Measurements from ENCODE around the gene RNF180.
A peak's percentile ranks its signal among the peaks of the same experiment; 100 is the strongest.
"Not testable (repeated sequence)": the region's sequence is repeated elsewhere in the genome, so short reads cannot be mapped to it uniquely, and the experiment has no call there.

The RNF180 gene

GRCh38 chr5:64221911-64222310, 56.3 kb downstream of the RNF180 start:
- Histone ChIP-seq H3K4me3 (ENCODE audit: insufficient read depth in 1 of 2, low read depth in 1 of 2, low read length in 2 of 2) (no peak overlapping the region), H3K23ac (ENCODE audit: low read length in 2 of 2) (no peak overlapping the region), H4K8ac (ENCODE audit: low read length) (no peak overlapping the region), H2BK15ac (ENCODE audit: low read depth, poor library complexity, severe bottlenecking) (no peak overlapping the region), H3K14ac (ENCODE audit: low read length in 2 of 2) (no peak overlapping the region), H3K4me1 (ENCODE audit: control insufficient read depth, insufficient read depth, low read depth, low read length) (no peaks in the 10 kb centered on the region), H2AK5ac (ENCODE audit: low read length, severe bottlenecking) (no peak overlapping the region), H2AFZ (ENCODE audit: low read depth, low read length) (no peak overlapping the region), H2BK5ac (ENCODE audit: low read depth, low read length, poor library complexity, severe bottlenecking) (no peak overlapping the region), H3K4me2 (ENCODE audit: low read length, poor library complexity, severe bottlenecking) (no peak overlapping the region), H3K9me3 (ENCODE audit: control insufficient read depth, low read length) (peaks cover 5% of the 10 kb centered on the region), H3K18ac (ENCODE audit: low read depth in 1 of 2, low read length in 2 of 2) (no peak overlapping the region), H2BK120ac (ENCODE audit: low read depth, low read length) (no peak overlapping the region), H3K27ac (ENCODE audit: low read length, poor library complexity, severe bottlenecking) (no peak overlapping the region), H2BK12ac (ENCODE audit: low read length in 2 of 2) (no peak overlapping the region), H3K79me1 (replicated peaks; ENCODE audit: low read length, poor library complexity, severe bottlenecking) (no peaks in the 10 kb centered on the region), H3K36me3 (ENCODE audit: control insufficient read depth in 1 of 2, insufficient read depth in 2 of 2, low read depth in 1 of 2, low read length in 2 of 2) (peaks cover 0 to 5% of the 10 kb centered on the region in 2 experiments), H3K4ac (ENCODE audit: low read depth in 1 of 2, low read length in 2 of 2) (no peak overlapping the region), H3K27me3 (ENCODE audit: control insufficient read depth in 1 of 2, insufficient read depth in 1 of 2, low read length in 2 of 2) (no peaks in the 10 kb centered on the region), H3K9ac (ENCODE audit: low read length) (no peak overlapping the region), H4K91ac (ENCODE audit: low read length) (no peak overlapping the region)
- DNase-seq = no peak
- WGBS = no CpG with 5 or more reads among the region's 1 CpG

DNA sequence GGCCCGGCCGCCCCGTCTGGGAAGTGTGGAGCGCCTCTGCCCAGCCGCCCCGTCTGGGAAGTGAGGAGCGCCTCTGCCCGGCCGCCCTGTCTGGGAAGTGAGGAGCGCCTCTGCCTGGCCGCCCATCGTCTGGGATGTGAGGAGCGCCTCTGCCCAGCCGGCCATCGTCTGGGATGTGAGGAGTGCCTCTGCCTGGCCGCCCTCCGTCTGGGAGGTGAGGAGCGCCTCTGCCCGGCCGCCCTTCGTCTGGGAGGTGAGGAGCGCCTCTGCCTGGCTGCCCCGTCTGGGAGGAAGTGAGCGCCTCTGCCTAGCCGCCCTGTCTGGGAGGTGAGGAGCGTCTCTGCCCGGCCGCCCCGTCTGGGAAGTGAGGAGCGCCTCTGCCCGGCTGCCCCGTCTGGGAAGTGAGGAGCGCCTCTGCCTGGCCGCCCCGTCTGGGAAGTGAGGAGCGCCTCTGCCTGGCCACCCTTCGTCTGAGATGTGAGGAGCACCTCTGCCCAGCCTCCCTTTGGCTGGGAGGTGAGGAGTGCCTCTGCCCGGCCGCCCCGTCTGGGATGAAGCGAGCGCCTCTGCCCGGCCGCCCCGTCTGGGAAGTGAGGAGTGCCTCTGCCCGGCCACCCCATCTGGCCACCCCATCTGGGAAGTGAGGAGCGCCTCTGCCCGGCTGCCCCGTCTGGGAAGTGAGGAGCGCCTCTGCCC, 59.8 kb downstream of the RNF180 start:
- WGBS = 97% methylated on average over 50 of the region's 50 CpGs
- H4K91ac ChIP-seq (ENCODE audit: low read length); H3K4me2 ChIP-seq (ENCODE audit: low read length, poor library complexity, severe bottlenecking): not testable (repeated sequence)

GRCh38 chr5:64227131-64227537, 61.5 kb downstream of the RNF180 start:
- not testable (repeated sequence) for H3K23ac ChIP-seq (ENCODE audit: low read length in 2 of 2); H3K27ac ChIP-seq (ENCODE audit: low read length, poor library complexity, severe bottlenecking); H2BK12ac ChIP-seq (ENCODE audit: low read length in 2 of 2); H2AK5ac ChIP-seq (ENCODE audit: low read length, severe bottlenecking); H4K8ac ChIP-seq (ENCODE audit: low read length); H3K9me3 ChIP-seq (ENCODE audit: control insufficient read depth, low read length); H3K9ac ChIP-seq (ENCODE audit: low read length); H2BK15ac ChIP-seq (ENCODE audit: low read depth, poor library complexity, severe bottlenecking); DNase-seq; H3K14ac ChIP-seq (ENCODE audit: low read length in 2 of 2); H4K91ac ChIP-seq (ENCODE audit: low read length); H3K79me1 ChIP-seq (replicated peaks; ENCODE audit: low read length, poor library complexity, severe bottlenecking); H3K18ac ChIP-seq (ENCODE audit: low read depth in 1 of 2, low read length in 2 of 2); H3K4me3 ChIP-seq (ENCODE audit: insufficient read depth in 1 of 2, low read depth in 1 of 2, low read length in 2 of 2); H2BK120ac ChIP-seq (ENCODE audit: low read depth, low read length); H3K4ac ChIP-seq (ENCODE audit: low read depth in 1 of 2, low read length in 2 of 2); H3K27me3 ChIP-seq (ENCODE audit: control insufficient read depth in 1 of 2, insufficient read depth in 1 of 2, low read length in 2 of 2); H3K4me2 ChIP-seq (ENCODE audit: low read length, poor library complexity, severe bottlenecking); H2BK5ac ChIP-seq (ENCODE audit: low read depth, low read length, poor library complexity, severe bottlenecking); H2AFZ ChIP-seq (ENCODE audit: low read depth, low read length); H3K4me1 ChIP-seq (ENCODE audit: control insufficient read depth, insufficient read depth, low read depth, low read length); H3K36me3 ChIP-seq (ENCODE audit: control insufficient read depth in 1 of 2, insufficient read depth in 2 of 2, low read depth in 1 of 2, low read length in 2 of 2)
- WGBS = 88% methylated on average over 7 of the region's 7 CpGs

More for the DNA sequence above, 59.8 kb downstream of the RNF180 start:
- H3K79me1 ChIP-seq (replicated peaks; ENCODE audit: low read length, poor library complexity, severe bottlenecking); H2AFZ ChIP-seq (ENCODE audit: low read depth, low read length); H3K36me3 ChIP-seq (ENCODE audit: control insufficient read depth in 1 of 2, insufficient read depth in 2 of 2, low read depth in 1 of 2, low read length in 2 of 2); H3K9ac ChIP-seq (ENCODE audit: low read length); H2AK5ac ChIP-seq (ENCODE audit: low read length, severe bottlenecking); H3K14ac ChIP-seq (ENCODE audit: low read length in 2 of 2); H3K4me3 ChIP-seq (ENCODE audit: insufficient read depth in 1 of 2, low read depth in 1 of 2, low read length in 2 of 2); H2BK120ac ChIP-seq (ENCODE audit: low read depth, low read length); H2BK12ac ChIP-seq (ENCODE audit: low read length in 2 of 2); DNase-seq; H3K27me3 ChIP-seq (ENCODE audit: control insufficient read depth in 1 of 2, insufficient read depth in 1 of 2, low read length in 2 of 2); H4K8ac ChIP-seq (ENCODE audit: low read length); H2BK15ac ChIP-seq (ENCODE audit: low read depth, poor library complexity, severe bottlenecking); H3K18ac ChIP-seq (ENCODE audit: low read depth in 1 of 2, low read length in 2 of 2); H2BK5ac ChIP-seq (ENCODE audit: low read depth, low read length, poor library complexity, severe bottlenecking); H3K23ac ChIP-seq (ENCODE audit: low read length in 2 of 2); H3K4me1 ChIP-seq (ENCODE audit: control insufficient read depth, insufficient read depth, low read depth, low read length); H3K9me3 ChIP-seq (ENCODE audit: control insufficient read depth, low read length); H3K27ac ChIP-seq (ENCODE audit: low read length, poor library complexity, severe bottlenecking); H3K4ac ChIP-seq (ENCODE audit: low read depth in 1 of 2, low read length in 2 of 2): not testable (repeated sequence)

- Histone ChIP-seq H3K4me3 (ENCODE audit: insufficient read depth in 1 of 2, low read depth in 1 of 2, low read length in 2 of 2) (no peak overlapping the region), H3K4me2 (ENCODE audit: low read length, poor library complexity, severe bottlenecking) (no peak overlapping the region), H3K18ac (ENCODE audit: low read depth in 1 of 2, low read length in 2 of 2) (no peak overlapping the region), H2BK120ac (ENCODE audit: low read depth, low read length) (no peak overlapping the region), H4K91ac (ENCODE audit: low read length) (no peak overlapping the region), H3K14ac (ENCODE audit: low read length in 2 of 2) (no peak overlapping the region), H3K4me1 (ENCODE audit: control insufficient read depth, insufficient read depth, low read depth, low read length) (peaks cover 3% of the 10 kb centered on the region), H3K79me1 (replicated peaks; ENCODE audit: low read length, poor library complexity, severe bottlenecking) (no peaks in the 10 kb centered on the region), H2AFZ (ENCODE audit: low read depth, low read length) (no peak overlapping the region), H2BK5ac (ENCODE audit: low read depth, low read length, poor library complexity, severe bottlenecking) (no peak overlapping the region), H2AK5ac (ENCODE audit: low read length, severe bottlenecking) (no peak overlapping the region), H3K27me3 (ENCODE audit: control insufficient read depth in 1 of 2, insufficient read depth in 1 of 2, low read length in 2 of 2) (no peaks in the 10 kb centered on the region), H3K36me3 (ENCODE audit: control insufficient read depth in 1 of 2, insufficient read depth in 2 of 2, low read depth in 1 of 2, low read length in 2 of 2) (peaks cover 0 to 5% of the 10 kb centered on the region in 2 experiments), H3K9me3 (ENCODE audit: control insufficient read depth, low read length) (peaks cover 5% of the 10 kb centered on the region), H2BK12ac (ENCODE audit: low read length in 2 of 2) (no peak overlapping the region), H3K23ac (ENCODE audit: low read length in 2 of 2) (no peak overlapping the region), H3K4ac (ENCODE audit: low read depth in 1 of 2, low read length in 2 of 2) (no peak overlapping the region), H2BK15ac (ENCODE audit: low read depth, poor library complexity, severe bottlenecking) (no peak overlapping the region), H4K8ac (ENCODE audit: low read length) (no peak overlapping the region), H3K27ac (ENCODE audit: low read length, poor library complexity, severe bottlenecking) (no peak overlapping the region), H3K9ac (ENCODE audit: low read length) (no peak overlapping the region)
- peak; percentile 38 for DNase-seq
- WGBS = 0% methylated on average over 3 of the region's 4 CpGs
Observed at GRCh38 chr5:64229163-64229774, 63.6 kb downstream of the RNF180 start.

Data from mesenchymal stem cell (in vitro differentiated cells and primary cell).